GM23338 (cell line): ENCODE results near the gene PCDHAC2. TPM values are rescaled to one million over a fixed set of nuclear protein-coding genes. Genes with fewer than 3 reads are reported as not detected.

Source experiments
- ATAC-seq: fragments of 200-7000 bp; cut with Tn5 transposase; 3 replicates; pipeline ENCODE4 v1.9.1; 2020
- DNase-seq: peaks from one replicate; pipeline ENCODE4 v3.0.0-alpha.2; 2015; ENCODE audit warnings: low spot score
- H2AFZ ChIP-seq: fragments of 200-600 bp; sonication (generic); 2 replicates; pipeline ENCODE4 v1.8.0; 2016; ENCODE audit warnings: antibody characterized with exemption, mild to moderate bottlenecking, moderate library complexity
- H3F3A ChIP-seq: fragments of 200-600 bp; sonication (generic); replicated peaks from 2 replicates; pipeline ENCODE4 v1.8.0; 2017; ENCODE audit warnings: antibody characterized with exemption, mixed run types, low read depth
- H3K27ac ChIP-seq: fragments of 200-600 bp; sonication (generic); 2 replicates; pipeline ENCODE4 v1.6.1; 2016; ENCODE audit warnings: low read depth
- H3K27me3 ChIP-seq: fragments of 200-600 bp; sonication (generic); 2 replicates; pipeline ENCODE4 v1.8.0; 2016; ENCODE audit warnings: mild to moderate bottlenecking, mixed run types, moderate library complexity; ENCODE audit not compliant: insufficient read depth
- H3K36me3 ChIP-seq: fragments of 200-600 bp; sonication (generic); 2 replicates; pipeline ENCODE4 v1.8.0; 2016; ENCODE audit warnings: mild to moderate bottlenecking; ENCODE audit not compliant: insufficient read depth
- H3K4me1 ChIP-seq: fragments of 200-600 bp; sonication (generic); 2 replicates; pipeline ENCODE4 v1.8.0; 2016; ENCODE audit warnings: mild to moderate bottlenecking, moderate library complexity; ENCODE audit not compliant: insufficient read depth
- H3K4me2 ChIP-seq: fragments of 200-600 bp; sonication (generic); 2 replicates; pipeline ENCODE4 v1.7.1; 2017; ENCODE audit warnings: mixed run types
- H3K4me3 ChIP-seq: fragments of 200-600 bp; sonication (generic); 2 replicates; pipeline ENCODE4 v1.6.1; 2016; ENCODE audit warnings: mixed run types
- H3K79me2 ChIP-seq: fragments of 200-600 bp; sonication (generic); replicated peaks from 2 replicates; pipeline ENCODE4 v1.8.0; 2017; ENCODE audit warnings: mild to moderate bottlenecking; ENCODE audit not compliant: insufficient read depth
- H3K9me2 ChIP-seq: fragments of 200-600 bp; sonication (generic); 2 replicates; pipeline ENCODE4 v1.8.0; 2017; ENCODE audit not compliant: insufficient read depth
- H4K20me1 ChIP-seq: fragments of 200-600 bp; sonication (generic); replicated peaks from 2 replicates; pipeline ENCODE4 v1.8.0; 2017; ENCODE audit warnings: mild to moderate bottlenecking; ENCODE audit not compliant: insufficient read depth
- H3K27ac Mint-ChIP-seq: 2 replicates; pipeline ENCODE4 v1.8.0; 2020; ENCODE audit warnings: inconsistent platforms, mild to moderate bottlenecking, moderate library complexity, mixed read lengths
- H3K27me3 Mint-ChIP-seq: 3 replicates; pipeline ENCODE4 v1.8.0; 2022; ENCODE audit warnings: low read depth, mild to moderate bottlenecking, moderate library complexity, mixed read lengths, inconsistent platforms; ENCODE audit not compliant: insufficient read depth, poor library complexity
- H3K36me3 Mint-ChIP-seq: 3 replicates; pipeline ENCODE4 v1.8.0; 2021; ENCODE audit warnings: low read depth, mild to moderate bottlenecking, inconsistent platforms, moderate library complexity, mixed read lengths
- H3K4me1 Mint-ChIP-seq: 3 replicates; pipeline ENCODE4 v1.8.0; 2020; ENCODE audit warnings: mild to moderate bottlenecking, inconsistent platforms, mixed read lengths
- H3K4me3 Mint-ChIP-seq: 3 replicates; pipeline ENCODE4 v1.8.0; 2021; ENCODE audit warnings: moderate library complexity, mild to moderate bottlenecking, inconsistent platforms, mixed read lengths
- H3K9me3 Mint-ChIP-seq: 3 replicates; pipeline ENCODE4 v1.8.0; 2020; ENCODE audit warnings: moderate library complexity, mild to moderate bottlenecking, inconsistent platforms, mixed read lengths
- CREB1 ChIP-seq: fragments of 250-450 bp; sonication (Bioruptor Pico); IDR thresholded peaks from 2 replicates; pipeline ENCODE4 v1.5.0; 2020; ENCODE audit warnings: low read depth, mild to moderate bottlenecking, moderate library complexity
- CTCF ChIP-seq, 2 experiments: fragments of 200-600 bp in 1 of 2; sonication (generic) in 1 of 2; conservative IDR thresholded peaks; 2 replicates each; pipeline versions ENCODE4 v1.5.1 to v1.6.1; 2016 to 2017; ENCODE audit warnings: antibody characterized with exemption in 2 of 2, low read depth in 2 of 2, mild to moderate bottlenecking in 2 of 2, moderate library complexity in 1 of 2
- EZH2 ChIP-seq: fragments of 200-600 bp; sonication (generic); IDR thresholded peaks from one replicate; pipeline ENCODE4 v1.8.0; 2017; ENCODE audit warnings: antibody characterized with exemption, mild to moderate bottlenecking, low read depth; ENCODE audit not compliant: unreplicated experiment
- EZH2phosphoT487 ChIP-seq: fragments of 200-600 bp; sonication (generic); IDR thresholded peaks from one replicate; pipeline ENCODE4 v1.8.1; 2018; ENCODE audit warnings: antibody characterized with exemption; ENCODE audit not compliant: unreplicated experiment
- JUNB ChIP-seq: IDR thresholded peaks from one replicate; pipeline ENCODE4 v1.6.1; 2016; ENCODE audit warnings: antibody characterized with exemption; ENCODE audit not compliant: unreplicated experiment
- NANOG ChIP-seq: IDR thresholded peaks from 2 replicates; pipeline ENCODE4 v1.6.1; 2016; ENCODE audit warnings: antibody characterized with exemption, borderline replicate concordance
- POLR2AphosphoS5 ChIP-seq: IDR thresholded peaks from 2 replicates; pipeline ENCODE4 v1.6.1; 2016; ENCODE audit warnings: antibody characterized with exemption, low read depth
- STAT1 ChIP-seq: IDR thresholded peaks from one replicate; pipeline ENCODE4 v1.6.1; 2016; ENCODE audit warnings: antibody characterized with exemption; ENCODE audit not compliant: unreplicated experiment
- ZNF114 ChIP-seq: fragments of 250-450 bp; sonication (Bioruptor Pico); IDR thresholded peaks from 2 replicates; pipeline ENCODE4 v1.5.0; 2020; ENCODE audit warnings: mild to moderate bottlenecking, moderate library complexity
- ZNF331 ChIP-seq: fragments of 250-450 bp; sonication (Bioruptor Pico); IDR thresholded peaks from 2 replicates; pipeline ENCODE4 v1.5.0; 2020; ENCODE audit warnings: low read depth, mild to moderate bottlenecking, moderate library complexity
- ZNF462 ChIP-seq: fragments of 250-450 bp; sonication (Bioruptor Pico); IDR thresholded peaks from 2 replicates; pipeline ENCODE4 v1.5.0; 2020; ENCODE audit warnings: mild to moderate bottlenecking, moderate library complexity
- polyA plus RNA-seq: library from polyadenylated mRNA; unstranded; fragments of >200 nt; fragmentation: Nextera tagmentation; extraction: Ambion mirVana; gene quantifications from 2 replicates; pipeline ENCODE4 v1.2.1, GENCODE V29; 2016
- total RNA-seq: library from RNA; depleted of rRNA; stranded (reverse); fragments of >200 nt; shearing (Covaris generic); gene quantifications from 2 replicates; pipeline ENCODE4 v1.2.3, GENCODE V29; 2014
- TF ChIP-seq, protein P1 (sequence below): IDR thresholded peaks from one replicate; pipeline ENCODE4 v1.6.1; 2018; ENCODE audit warnings: antibody characterized with exemption; ENCODE audit not compliant: unreplicated experiment
- TF ChIP-seq, protein P2 (sequence below): IDR thresholded peaks from 2 replicates; pipeline ENCODE4 v1.6.1; 2016; ENCODE audit warnings: antibody characterized with exemption

The PCDHAC2 gene
- total and polyA plus RNA-seq, 2 experiments from 2014 or later = 1.8 to 11.8 TPM

DNA sequence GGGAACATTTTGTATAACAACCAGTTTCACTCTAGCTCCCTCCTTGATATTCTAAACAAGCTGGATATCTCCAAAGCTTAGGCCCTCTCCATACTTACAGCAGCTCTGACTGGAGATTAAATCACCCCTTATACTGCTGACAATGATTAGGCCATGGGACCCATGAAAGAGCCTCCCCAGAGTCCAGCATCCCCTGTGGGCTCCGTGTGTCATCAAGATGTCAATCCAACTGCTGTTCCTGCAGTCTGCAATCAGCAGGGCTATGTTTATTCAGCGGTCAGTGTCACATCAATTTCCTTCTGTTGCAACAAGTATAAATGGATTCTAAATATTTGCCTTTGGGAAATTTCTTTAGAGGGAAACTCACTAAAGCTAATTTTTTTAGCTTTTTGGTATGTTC, 26.6 kb downstream of the PCDHAC2 start:
- Histone ChIP-seq H3K4me3 (no peak overlapping the region), H4K20me1 (no peaks in the 10 kb centered on the region), H3K9me2 (no peaks in the 10 kb centered on the region), H3K36me3 (no peaks in the 10 kb centered on the region), H3K79me2 (no peaks in the 10 kb centered on the region), H3K27me3 (no peaks in the 10 kb centered on the region), H3F3A (no peaks in the 10 kb centered on the region), H2AFZ (no peak overlapping the region), H3K4me1 (peaks cover 26% of the 10 kb centered on the region), H3K4me2 (no peak overlapping the region), H3K27ac (no peak overlapping the region)
- DNase-seq (no peak), ATAC-seq (no peak)
- Mint-ChIP-seq H3K4me1 (peaks cover 30% of the 10 kb centered on the region), H3K9me3 (no peaks in the 10 kb centered on the region), H3K27ac (no peak overlapping the region), H3K4me3 (no peak overlapping the region), H3K27me3 (peaks cover 8% of the 10 kb centered on the region), H3K36me3 (no peaks in the 10 kb centered on the region)
- TF ChIP-seq CREB1 (CRISPR knock-in tag) (no peak), CTCF (conservative IDR thresholded peaks at IDR 0.05; ENCODE audit: low read depth in 2 of 2) (no peak), EZH2phosphoT487 (no peak), ZNF331 (CRISPR knock-in tag) (no peak), ZNF462 (CRISPR knock-in tag) (no peak), JUNB (no peak), POLR2AphosphoS5 (no peak), ZNF114 (CRISPR knock-in tag) (no peak), STAT1 (no peak), NANOG (no peak), EZH2 (no peak)
- TF ChIP-seq, protein P1, sequence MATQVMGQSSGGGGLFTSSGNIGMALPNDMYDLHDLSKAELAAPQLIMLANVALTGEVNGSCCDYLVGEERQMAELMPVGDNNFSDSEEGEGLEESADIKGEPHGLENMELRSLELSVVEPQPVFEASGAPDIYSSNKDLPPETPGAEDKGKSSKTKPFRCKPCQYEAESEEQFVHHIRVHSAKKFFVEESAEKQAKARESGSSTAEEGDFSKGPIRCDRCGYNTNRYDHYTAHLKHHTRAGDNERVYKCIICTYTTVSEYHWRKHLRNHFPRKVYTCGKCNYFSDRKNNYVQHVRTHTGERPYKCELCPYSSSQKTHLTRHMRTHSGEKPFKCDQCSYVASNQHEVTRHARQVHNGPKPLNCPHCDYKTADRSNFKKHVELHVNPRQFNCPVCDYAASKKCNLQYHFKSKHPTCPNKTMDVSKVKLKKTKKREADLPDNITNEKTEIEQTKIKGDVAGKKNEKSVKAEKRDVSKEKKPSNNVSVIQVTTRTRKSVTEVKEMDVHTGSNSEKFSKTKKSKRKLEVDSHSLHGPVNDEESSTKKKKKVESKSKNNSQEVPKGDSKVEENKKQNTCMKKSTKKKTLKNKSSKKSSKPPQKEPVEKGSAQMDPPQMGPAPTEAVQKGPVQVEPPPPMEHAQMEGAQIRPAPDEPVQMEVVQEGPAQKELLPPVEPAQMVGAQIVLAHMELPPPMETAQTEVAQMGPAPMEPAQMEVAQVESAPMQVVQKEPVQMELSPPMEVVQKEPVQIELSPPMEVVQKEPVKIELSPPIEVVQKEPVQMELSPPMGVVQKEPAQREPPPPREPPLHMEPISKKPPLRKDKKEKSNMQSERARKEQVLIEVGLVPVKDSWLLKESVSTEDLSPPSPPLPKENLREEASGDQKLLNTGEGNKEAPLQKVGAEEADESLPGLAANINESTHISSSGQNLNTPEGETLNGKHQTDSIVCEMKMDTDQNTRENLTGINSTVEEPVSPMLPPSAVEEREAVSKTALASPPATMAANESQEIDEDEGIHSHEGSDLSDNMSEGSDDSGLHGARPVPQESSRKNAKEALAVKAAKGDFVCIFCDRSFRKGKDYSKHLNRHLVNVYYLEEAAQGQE = no peak
- TF ChIP-seq, protein P2, sequence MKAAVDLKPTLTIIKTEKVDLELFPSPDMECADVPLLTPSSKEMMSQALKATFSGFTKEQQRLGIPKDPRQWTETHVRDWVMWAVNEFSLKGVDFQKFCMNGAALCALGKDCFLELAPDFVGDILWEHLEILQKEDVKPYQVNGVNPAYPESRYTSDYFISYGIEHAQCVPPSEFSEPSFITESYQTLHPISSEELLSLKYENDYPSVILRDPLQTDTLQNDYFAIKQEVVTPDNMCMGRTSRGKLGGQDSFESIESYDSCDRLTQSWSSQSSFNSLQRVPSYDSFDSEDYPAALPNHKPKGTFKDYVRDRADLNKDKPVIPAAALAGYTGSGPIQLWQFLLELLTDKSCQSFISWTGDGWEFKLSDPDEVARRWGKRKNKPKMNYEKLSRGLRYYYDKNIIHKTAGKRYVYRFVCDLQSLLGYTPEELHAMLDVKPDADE = no peak
